GM12801 (cell line): ENCODE measurements around the gene ZNF628.

Experiments
- CTCF ChIP-seq: IDR thresholded peaks from one replicate; pipeline ENCODE4 v1.5.1; 2011; ENCODE audit warnings: control low read depth; ENCODE audit not compliant: insufficient read length; ENCODE audit errors: extremely low read depth

ZNF628 gene

GRCh38 chr19:55443824-55444480 is 32.5 kb upstream of the ZNF628 start:
- no peak for TF ChIP-seq CTCF

- no peak for TF ChIP-seq CTCF
These were observed 31.8 kb upstream of the ZNF628 start for GRCh38 chr19:55444646-55445045.

GRCh38 chr19:55446060-55446459 is 30.4 kb upstream of the ZNF628 start:
- TF ChIP-seq CTCF = no peak

GRCh38 chr19:55447421-55448174 is 28.8 kb upstream of the ZNF628 start:
- TF ChIP-seq CTCF = no peak

- TF ChIP-seq CTCF = no peak
These were observed 26.9 kb upstream of the ZNF628 start for GRCh38 chr19:55449469-55449868.

GRCh38 chr19:55451163-55451964 is 25.1 kb upstream of the ZNF628 start:
- no peak for TF ChIP-seq CTCF
